ENCODE data around the gene ZBTB7A. TPM values are rescaled to one million over a fixed set of nuclear protein-coding genes. Genes with fewer than 3 reads are reported as not detected.

ZBTB7A gene
- polyA plus RNA-seq, 1 donor from 2014 or later, result 75.7 TPM

DNA sequence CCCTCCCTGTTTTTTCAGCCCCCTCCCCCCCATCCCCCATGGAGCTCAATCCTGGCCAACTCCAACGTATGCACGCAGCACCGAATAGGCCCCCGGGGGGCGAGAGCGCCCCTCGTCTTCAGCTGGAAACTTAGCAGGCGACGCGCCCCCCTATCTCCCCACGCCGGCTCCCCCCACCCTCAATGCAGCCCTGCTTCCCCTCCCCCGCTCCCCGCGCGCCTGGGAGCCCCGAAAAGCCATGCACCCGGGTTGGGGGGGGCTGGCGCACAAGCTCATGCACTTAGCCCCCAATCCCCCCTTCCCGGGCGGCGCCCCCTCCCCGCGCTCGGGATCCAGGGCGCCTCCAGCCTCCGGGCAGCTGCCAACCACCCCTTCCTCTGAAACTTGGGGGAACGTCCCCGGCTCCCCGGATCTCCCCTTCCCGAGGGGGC is 508 bp downstream of the ZBTB7A start:
- H3K36me3 Mint-ChIP-seq, result peaks cover 3% of the 10 kb centered on the region
- peak overlapping the region; percentile 65 to 90 (median 80) for H3K4me3 Mint-ChIP-seq
- peak overlapping the region in 1 of 3 donors; percentile 92 for H3K27ac Mint-ChIP-seq
- no peaks in the 10 kb centered on the region for H3K27me3 Mint-ChIP-seq
- no peaks in the 10 kb centered on the region for H3K9me3 Mint-ChIP-seq
- H3K4me1 Mint-ChIP-seq, result peaks cover 10 to 21% (median 12%) of the 10 kb centered on the region in 3 donors

DNA sequence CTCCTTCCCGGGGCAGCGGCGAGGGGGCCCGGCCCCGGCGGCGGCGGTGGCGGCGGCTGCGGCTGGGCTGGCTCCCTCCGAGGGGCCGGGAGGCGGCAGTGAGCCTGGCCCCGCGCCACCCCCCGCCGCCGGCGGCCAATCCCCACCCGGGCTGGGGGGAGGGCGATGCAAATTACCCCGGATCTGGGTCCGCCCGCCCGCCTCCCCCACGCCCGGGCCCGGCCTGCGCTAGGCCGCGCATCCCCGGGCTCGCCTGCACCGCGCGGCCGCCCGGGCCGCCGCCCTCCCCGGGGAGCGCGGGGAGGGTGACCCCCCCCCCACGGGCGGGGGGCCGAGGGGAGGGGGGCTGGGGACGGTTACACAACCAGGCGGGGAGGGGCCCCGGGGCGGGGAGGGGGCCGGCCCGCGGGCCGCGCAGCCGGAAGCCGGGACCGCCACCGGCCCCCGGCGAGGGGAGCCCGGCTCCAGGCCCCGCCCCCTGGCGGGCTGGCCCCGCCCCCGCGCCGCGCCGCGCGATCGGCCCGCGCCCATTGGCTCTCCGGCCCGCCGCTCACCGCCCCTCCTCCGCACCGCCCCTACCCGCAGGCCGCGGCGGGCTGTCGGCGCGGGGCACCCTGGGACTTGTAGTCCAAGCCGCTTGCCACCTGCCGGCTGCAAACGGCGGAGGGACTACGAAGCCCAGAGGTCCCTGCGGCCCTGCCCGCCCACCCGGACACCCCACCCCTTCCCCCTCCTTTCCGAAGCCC is 1.1 kb downstream of the ZBTB7A start:
- Mint-ChIP-seq H3K4me3 (peak overlapping the region; percentile 65 to 90 (median 80)), H3K27me3 (no peaks in the 10 kb centered on the region), H3K27ac (peak overlapping the region in 1 of 3 donors; percentile 73), H3K4me1 (peaks cover 10 to 22% (median 12%) of the 10 kb centered on the region in 3 donors), H3K36me3 (peaks cover 3% of the 10 kb centered on the region), H3K9me3 (no peaks in the 10 kb centered on the region)

GRCh38 chr19:4064496-4065260 is 2.0 kb downstream of the ZBTB7A start:
- no peaks in the 10 kb centered on the region for H3K9me3 Mint-ChIP-seq
- H3K27me3 Mint-ChIP-seq, result no peaks in the 10 kb centered on the region
- peak overlapping the region in 2 of 3 donors; percentile 10 to 99 for H3K27ac Mint-ChIP-seq
- peaks cover 15 to 26% (median 16%) of the 10 kb centered on the region in 3 donors for H3K4me1 Mint-ChIP-seq
- H3K36me3 Mint-ChIP-seq, result peaks cover 3% of the 10 kb centered on the region
- H3K4me3 Mint-ChIP-seq, result peak overlapping the region; percentile 84 to 98 (median 94)

DNA sequence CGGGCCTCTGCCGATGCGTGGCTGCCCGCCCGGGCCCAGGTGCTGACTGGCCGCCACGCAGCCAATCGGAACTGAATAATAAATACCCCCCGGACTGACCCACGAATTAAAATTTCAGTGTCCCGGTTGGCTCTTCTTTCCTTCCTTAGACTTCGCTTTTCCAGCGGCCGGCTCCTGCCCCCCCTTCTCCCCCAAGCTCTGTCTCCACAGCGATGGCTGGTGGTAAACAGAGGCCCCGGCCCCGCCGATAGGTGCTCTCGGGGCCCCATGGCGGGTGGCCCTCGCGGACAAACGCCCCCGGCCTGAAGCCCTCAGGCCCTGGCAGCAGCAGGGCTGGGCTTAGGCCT is 2.6 kb downstream of the ZBTB7A start:
- H3K9me3 Mint-ChIP-seq, result no peaks in the 10 kb centered on the region
- peaks cover 2% of the 10 kb centered on the region for H3K36me3 Mint-ChIP-seq
- H3K4me3 Mint-ChIP-seq, result peak overlapping the region; percentile 84 to 98 (median 94)
- no peaks in the 10 kb centered on the region for H3K27me3 Mint-ChIP-seq
- H3K4me1 Mint-ChIP-seq, result peaks cover 14 to 23% (median 15%) of the 10 kb centered on the region in 3 donors
- peak overlapping the region in 2 of 3 donors; percentile 95 to 99 for H3K27ac Mint-ChIP-seq

DNA sequence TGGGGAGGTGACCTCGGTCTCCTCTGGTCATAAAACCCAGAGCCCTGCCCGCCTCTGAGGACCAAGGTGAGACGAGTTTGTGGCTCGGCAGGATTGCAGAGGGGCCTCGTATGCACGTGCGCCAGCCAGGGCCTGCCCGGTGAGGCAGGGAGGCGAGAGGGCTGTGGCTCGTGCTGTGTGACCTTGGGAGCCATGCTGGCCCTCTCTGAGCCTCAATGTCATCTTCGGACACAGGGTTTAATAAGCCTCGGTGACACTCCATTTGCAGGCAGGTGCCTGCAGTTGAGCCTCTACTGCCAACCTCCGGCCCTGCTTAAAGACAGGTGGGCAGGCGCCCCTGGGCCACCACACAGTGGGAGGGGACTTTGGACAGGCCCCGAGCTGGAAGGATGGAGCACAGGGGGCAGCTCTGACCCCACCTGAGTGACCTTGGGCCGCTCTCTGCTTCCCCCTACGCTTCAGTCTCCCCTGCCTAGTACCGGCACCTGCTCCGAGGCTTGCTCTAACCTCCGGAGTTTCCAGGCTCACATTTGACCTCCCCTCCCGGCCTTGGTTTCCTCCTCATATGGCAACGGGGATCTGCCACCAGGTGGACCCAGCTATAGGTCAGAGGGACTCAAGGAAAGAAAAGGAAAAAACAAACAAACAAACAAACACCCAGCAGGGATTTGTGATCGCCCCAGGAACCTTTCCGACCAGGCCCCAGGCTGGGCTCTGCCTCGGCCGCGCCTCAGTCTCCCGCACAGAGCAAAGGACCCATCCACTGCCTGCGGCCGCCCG is 3.1 kb downstream of the ZBTB7A start:
- H3K36me3 Mint-ChIP-seq, result peaks cover 2% of the 10 kb centered on the region
- H3K27me3 Mint-ChIP-seq, result no peaks in the 10 kb centered on the region
- peak overlapping the region in 2 of 3 donors; percentile 95 to 99 for H3K27ac Mint-ChIP-seq
- H3K4me1 Mint-ChIP-seq, result peaks cover 14 to 19% (median 15%) of the 10 kb centered on the region in 3 donors
- peak overlapping the region; percentile 84 to 98 (median 94) for H3K4me3 Mint-ChIP-seq
- no peaks in the 10 kb centered on the region for H3K9me3 Mint-ChIP-seq

- Mint-ChIP-seq H3K27me3 (no peaks in the 10 kb centered on the region), H3K27ac (peak overlapping the region; percentile 62 to 99 (median 90)), H3K4me3 (peak overlapping the region; percentile 84 to 98 (median 94)), H3K9me3 (no peaks in the 10 kb centered on the region), H3K4me1 (peaks cover 8 to 15% (median 10%) of the 10 kb centered on the region in 3 donors), H3K36me3 (peaks cover 2% of the 10 kb centered on the region)
These were observed 4.0 kb downstream of the ZBTB7A start for GRCh38 chr19:4062419-4063368.

DNA sequence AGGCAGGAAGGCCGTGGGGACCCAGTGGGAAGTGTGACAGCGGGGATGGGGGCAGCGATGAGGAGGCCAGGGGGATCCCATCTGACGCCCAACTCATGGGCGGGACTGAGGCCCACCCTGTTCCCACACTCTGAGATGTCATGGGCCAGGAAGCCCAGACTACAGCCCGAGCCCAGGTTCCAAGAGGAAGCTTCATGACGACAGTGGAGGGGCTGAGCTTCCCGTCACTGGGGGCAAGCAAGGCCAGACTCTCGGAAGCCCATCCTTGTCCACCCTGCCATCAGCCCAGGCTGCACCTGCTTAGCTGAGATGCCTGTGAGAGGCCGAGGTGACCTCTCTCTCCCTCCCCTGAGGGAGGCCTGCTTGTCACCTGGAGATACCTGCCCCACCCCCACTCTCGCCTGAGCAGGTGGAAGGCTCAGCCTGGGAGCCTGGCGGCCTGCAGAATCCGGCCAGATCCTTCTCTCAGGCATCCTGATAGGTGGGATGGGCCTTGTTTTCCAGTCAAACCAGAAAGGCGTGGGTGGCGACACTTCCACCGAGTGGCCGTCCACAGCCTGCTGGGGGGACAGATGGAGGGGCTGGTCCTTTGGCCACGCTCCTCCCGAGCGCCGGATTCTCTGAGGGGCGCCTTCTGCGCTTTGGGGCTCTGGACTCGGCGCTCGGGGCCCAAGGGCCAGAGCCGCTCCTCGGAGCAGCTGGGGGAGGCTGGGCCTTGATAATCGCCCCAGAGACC is 4.8 kb downstream of the ZBTB7A start:
- no peaks in the 10 kb centered on the region for H3K9me3 Mint-ChIP-seq
- peak overlapping the region; percentile 62 to 95 (median 90) for H3K27ac Mint-ChIP-seq
- H3K4me1 Mint-ChIP-seq, result peaks cover 10 to 18% (median 10%) of the 10 kb centered on the region in 3 donors
- peak overlapping the region; percentile 38 to 93 (median 80) for H3K4me3 Mint-ChIP-seq
- H3K36me3 Mint-ChIP-seq, result peaks cover 2% of the 10 kb centered on the region
- H3K27me3 Mint-ChIP-seq, result no peaks in the 10 kb centered on the region

DNA sequence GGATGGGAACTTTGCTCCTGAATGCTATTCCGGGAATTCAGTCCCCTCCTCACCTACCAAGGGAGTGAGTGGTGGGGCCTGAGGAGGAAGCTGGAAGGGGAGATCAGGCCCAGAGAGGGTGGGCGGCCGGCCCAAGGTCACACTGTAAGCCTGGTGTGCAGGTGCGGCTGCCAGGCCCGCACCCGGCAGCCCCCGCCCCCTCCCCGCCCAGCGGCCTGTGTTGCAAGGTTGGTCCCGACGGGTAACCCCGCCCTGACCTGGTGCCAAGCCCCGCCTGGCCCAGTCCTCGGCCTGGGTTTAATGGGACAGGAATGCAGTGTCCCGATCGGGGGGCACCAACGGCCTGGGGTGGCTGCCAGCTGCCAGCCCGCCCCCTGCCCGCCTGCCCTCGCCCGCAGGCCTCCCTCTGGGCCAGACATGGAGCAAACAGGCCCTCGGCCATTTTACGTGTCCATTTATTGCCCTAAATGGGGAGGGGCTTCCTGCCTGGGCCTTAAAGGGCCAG is 5.5 kb downstream of the ZBTB7A start:
- Mint-ChIP-seq H3K27me3 (no peaks in the 10 kb centered on the region), H3K36me3 (peaks cover 2% of the 10 kb centered on the region), H3K9me3 (no peaks in the 10 kb centered on the region), H3K4me1 (peaks cover 10 to 18% (median 10%) of the 10 kb centered on the region in 3 donors), H3K27ac (peak overlapping the region; percentile 81 to 95 (median 95)), H3K4me3 (peak overlapping the region; percentile 65 to 91 (median 80))

DNA sequence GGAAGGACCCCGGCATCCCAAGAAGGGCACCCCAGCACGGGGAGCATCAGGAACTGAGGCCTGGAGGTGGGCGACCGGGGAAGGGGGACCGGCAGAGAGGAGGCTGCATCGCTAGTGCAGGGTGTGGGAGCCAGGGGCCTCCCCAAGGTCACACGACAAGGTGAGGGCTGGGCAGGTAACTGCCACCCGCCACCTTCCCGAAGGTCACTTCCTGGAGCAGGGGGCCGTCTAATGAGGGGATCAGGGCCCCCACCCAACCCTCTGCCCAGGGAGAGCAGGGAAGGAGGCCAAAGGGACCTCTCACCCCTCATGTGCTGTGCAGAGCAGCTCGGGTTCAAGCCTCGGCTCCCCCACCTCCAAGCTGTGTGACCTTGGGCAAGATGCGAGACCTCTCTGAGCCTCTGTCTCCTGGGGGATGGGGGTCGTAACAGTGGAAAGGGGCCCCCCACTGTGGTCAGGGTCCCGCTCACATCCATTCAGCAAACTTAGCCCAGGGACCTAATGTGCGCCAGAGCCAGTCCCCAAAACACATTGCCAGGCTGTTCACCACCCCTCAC is 6.0 kb downstream of the ZBTB7A start:
- Mint-ChIP-seq H3K4me3 (peak overlapping the region; percentile 75 to 91 (median 88)), H3K27ac (peak overlapping the region; percentile 81 to 95 (median 95)), H3K9me3 (no peaks in the 10 kb centered on the region), H3K27me3 (no peaks in the 10 kb centered on the region), H3K36me3 (peaks cover 2% of the 10 kb centered on the region), H3K4me1 (peaks cover 13 to 18% (median 13%) of the 10 kb centered on the region in 3 donors)

DNA sequence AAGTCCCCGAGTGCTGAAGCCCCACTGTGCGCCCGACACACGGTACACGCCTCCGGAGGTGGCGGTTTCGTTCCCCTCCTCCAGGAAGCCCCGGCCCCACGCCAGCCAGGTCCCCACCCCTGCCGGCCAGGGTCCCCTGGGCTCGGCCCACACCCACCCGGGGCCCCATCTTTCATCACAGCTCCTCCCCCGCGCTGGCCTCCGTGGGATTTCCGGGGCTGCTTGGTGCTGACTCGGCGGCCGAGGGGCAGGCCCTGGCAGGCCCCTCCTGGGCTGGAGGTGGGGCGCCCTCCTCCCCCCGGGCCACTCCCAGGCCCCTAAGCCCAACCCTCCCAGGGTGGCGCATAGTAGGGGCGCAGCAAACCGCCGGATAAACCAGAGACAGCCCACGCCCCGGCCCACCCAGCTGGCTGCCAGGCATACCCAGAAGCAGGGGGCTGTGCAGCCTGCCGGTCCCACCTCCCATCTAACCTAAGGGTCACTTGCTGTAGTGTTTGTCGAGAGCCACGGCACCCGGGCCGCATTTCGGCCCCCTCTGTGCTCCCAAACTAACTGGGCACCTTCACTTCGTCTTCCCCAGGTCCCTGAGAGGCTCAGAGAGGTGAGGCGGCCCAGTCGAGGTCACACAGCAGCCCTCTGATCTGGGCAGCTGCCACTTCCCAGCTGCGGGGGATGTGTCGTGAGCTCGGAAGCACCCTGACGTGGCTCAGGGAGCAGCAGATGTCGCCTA is 6.6 kb downstream of the ZBTB7A start:
- peaks cover 2% of the 10 kb centered on the region for H3K36me3 Mint-ChIP-seq

DNA sequence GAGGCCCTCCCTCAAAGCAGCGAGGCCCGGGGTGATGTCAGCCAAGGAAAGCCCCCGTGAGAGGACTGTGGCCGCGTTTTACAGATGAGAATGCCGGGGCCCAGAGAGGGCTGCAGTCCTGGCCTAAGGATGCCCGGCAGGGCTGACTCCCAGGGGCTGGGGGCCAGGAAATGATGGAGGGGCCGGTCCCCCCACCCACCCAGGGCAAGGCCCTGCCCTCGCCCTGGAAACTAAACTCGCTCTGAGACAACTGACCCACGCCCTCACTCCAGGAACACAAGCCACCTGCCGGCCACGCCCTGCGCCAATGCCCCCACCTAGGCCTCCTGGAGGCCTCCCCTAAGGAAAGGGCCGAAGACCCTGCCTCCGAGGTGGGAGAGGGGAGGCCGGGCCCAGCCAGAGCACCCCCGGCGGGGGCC is 7.2 kb downstream of the ZBTB7A start:
- Mint-ChIP-seq H3K36me3 (peaks cover 2% of the 10 kb centered on the region), H3K4me1 (peaks cover 13 to 18% (median 14%) of the 10 kb centered on the region in 3 donors), H3K27me3 (no peaks in the 10 kb centered on the region), H3K9me3 (no peaks in the 10 kb centered on the region), H3K27ac (peak overlapping the region; percentile 69 to 95 (median 86)), H3K4me3 (peak overlapping the region; percentile 75 to 91 (median 82))

More for the DNA sequence above, 6.6 kb downstream of the ZBTB7A start:
- Mint-ChIP-seq H3K4me1 (peaks cover 13 to 18% (median 14%) of the 10 kb centered on the region in 3 donors), H3K9me3 (no peaks in the 10 kb centered on the region), H3K27ac (peak overlapping the region; percentile 81 to 95 (median 95)), H3K4me3 (peak overlapping the region; percentile 75 to 91 (median 88)), H3K27me3 (no peaks in the 10 kb centered on the region)

Measured in IgD-negative memory B cell (primary cell).